Astrocyte of the cerebellum (primary cell): ENCODE measurements around the gene TOM1L2.
"Not testable (repeated sequence)": the region's sequence is repeated elsewhere in the genome, so short reads cannot be mapped to it uniquely, and the experiment has no call there.

ENCODE experiments used
- DNase-seq: peaks from one replicate; pipeline ENCODE4 v3.0.0-alpha.2; 2011; ENCODE audit warnings: low read depth
- H3K4me3 ChIP-seq: 2 replicates; pipeline ENCODE4 v1.5.1; 2011; ENCODE audit warnings: mild to moderate bottlenecking, low read depth, low read length, moderate library complexity
- in situ Hi-C: cut with HindIII; loops from 2 replicates; pipeline ENCODE4 v1.10.0; 2017; ENCODE audit warnings: low sequenced_read_pairs
- TF ChIP-seq, protein P1 (sequence below): IDR thresholded peaks from 2 replicates; pipeline ENCODE4 v1.5.1; 2012; ENCODE audit warnings: low read length, low read depth, moderate library complexity, mild to moderate bottlenecking; ENCODE audit errors: missing control alignments

TOM1L2 gene

GRCh38 chr17:17808706-17809432 lies 163.3 kb downstream of the TOM1L2 start:
- H3K4me3 ChIP-seq: no peak overlapping the region
- in situ Hi-C loops: no loop called here
- TF ChIP-seq, protein P1, sequence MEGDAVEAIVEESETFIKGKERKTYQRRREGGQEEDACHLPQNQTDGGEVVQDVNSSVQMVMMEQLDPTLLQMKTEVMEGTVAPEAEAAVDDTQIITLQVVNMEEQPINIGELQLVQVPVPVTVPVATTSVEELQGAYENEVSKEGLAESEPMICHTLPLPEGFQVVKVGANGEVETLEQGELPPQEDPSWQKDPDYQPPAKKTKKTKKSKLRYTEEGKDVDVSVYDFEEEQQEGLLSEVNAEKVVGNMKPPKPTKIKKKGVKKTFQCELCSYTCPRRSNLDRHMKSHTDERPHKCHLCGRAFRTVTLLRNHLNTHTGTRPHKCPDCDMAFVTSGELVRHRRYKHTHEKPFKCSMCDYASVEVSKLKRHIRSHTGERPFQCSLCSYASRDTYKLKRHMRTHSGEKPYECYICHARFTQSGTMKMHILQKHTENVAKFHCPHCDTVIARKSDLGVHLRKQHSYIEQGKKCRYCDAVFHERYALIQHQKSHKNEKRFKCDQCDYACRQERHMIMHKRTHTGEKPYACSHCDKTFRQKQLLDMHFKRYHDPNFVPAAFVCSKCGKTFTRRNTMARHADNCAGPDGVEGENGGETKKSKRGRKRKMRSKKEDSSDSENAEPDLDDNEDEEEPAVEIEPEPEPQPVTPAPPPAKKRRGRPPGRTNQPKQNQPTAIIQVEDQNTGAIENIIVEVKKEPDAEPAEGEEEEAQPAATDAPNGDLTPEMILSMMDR: no peak
- DNase-seq: no peak

GRCh38 chr17:17808200-17808599 lies 164.0 kb downstream of the TOM1L2 start:
- in situ Hi-C loops, H3K4me3 ChIP-seq, DNase-seq: not testable (repeated sequence)

DNA sequence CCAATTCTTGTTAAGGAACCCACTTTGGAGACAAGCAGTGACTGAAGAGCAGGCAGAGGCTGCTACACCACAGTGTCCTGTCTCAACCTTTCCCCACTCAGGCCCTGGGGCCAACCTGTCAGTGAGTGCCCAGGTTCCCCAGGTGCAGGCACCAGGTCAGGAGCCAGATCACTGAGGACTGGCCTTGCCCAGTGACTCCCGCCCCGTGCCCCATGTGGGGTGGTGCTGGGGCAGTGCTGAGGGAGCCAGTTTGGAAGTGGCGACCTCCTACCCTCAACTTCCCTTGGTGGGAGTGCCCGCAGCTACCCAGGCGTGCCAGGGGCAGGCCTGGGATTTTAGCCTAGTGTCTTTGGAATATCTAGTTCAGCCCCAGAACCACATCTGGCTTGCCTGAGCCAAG lies 164.8 kb downstream of the TOM1L2 start:
- TF ChIP-seq, protein P1: no peak
- in situ Hi-C loops: no loop called here
- no peak overlapping the region for H3K4me3 ChIP-seq
- DNase-seq: no peak

DNA sequence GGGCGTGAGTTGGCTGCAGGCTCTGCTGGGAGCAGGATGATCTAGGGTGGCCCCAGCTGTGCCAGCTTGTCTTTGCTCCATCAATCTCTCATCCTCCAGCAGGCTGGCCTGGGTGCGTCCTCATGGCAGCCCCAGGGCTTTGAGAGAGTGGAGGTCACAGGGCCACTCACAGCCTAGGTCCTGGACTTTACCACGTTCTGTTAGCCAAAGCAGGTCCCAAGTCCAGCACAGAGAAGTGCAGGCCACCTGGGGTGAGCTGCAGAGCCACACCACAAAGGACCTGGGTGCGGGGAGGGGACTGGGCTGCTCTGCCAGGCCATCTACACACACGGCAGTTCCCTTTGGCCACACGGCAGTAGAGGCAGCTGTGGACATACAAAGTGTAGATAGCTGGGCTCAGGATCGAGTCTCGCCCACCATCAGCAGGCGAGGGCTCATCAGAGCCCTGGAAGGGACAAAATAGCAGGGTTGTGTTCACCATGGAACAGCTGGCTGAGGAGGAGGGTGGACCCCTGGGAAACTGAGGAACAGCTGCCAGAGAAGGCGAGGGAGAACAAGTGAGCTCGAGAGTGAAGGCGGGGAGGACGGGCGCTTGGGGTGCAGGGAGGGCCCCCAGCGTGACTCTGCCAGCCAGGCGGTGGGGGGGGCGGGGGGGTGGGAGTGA lies 165.5 kb downstream of the TOM1L2 start:
- DNase-seq: no peak
- TF ChIP-seq, protein P1: no peak
- in situ Hi-C loops: no loop called here
- H3K4me3 ChIP-seq: no peak overlapping the region

- in situ Hi-C loops: no loop called here
Measured at GRCh38 chr17:17806035-17806434, 166.2 kb downstream of the TOM1L2 start.

DNA sequence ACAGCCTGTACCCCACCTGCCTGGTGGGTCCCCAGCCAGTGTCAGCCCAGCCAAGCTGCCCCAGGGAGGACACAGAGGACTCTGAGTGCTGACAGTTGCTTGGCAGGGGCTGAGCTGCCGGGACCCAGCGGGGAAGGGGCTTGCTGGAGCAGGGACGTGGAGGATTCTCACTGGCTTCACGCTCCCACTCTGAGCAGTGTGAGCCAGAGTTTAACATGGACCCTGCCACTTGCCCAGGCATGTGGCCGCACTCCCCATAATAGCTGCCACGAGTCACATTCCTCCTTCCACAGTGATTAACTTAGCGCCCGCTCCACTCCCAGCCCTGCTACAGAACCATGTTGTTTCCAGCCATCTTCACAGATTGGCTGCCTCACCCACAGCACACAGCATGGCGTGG lies 166.6 kb downstream of the TOM1L2 start:
- H3K4me3 ChIP-seq: no peak overlapping the region
- in situ Hi-C loops: no loop called here
- DNase-seq: no peak
- TF ChIP-seq, protein P1: no peak

More at GRCh38 chr17:17806035-17806434, 166.2 kb downstream of the TOM1L2 start:
- TF ChIP-seq, protein P1: no peak
- no peak for DNase-seq
- H3K4me3 ChIP-seq: no peak overlapping the region

DNA sequence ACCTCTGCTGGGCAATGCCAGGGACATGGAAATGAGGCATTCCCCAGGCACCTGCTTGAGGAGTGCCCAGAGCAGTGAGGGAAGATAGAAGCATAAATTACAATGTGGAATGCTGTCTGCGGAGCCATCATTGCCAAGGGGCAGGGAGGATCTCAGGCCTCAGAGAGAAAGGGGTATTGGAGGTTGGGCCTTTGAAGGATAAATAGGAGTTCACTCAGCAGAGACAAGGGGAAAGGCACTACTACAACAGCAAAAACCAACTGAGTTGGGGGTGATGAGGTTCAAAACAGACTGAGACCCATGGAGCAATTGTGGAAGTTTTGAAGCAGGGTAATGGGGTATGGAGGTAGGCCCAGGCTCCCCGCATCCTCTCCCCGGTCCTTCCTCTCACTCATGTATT lies 168.2 kb downstream of the TOM1L2 start:
- in situ Hi-C loops: no loop called here
- no peak for DNase-seq
- H3K4me3 ChIP-seq: no peak overlapping the region
- TF ChIP-seq, protein P1: no peak
